GM12875 (cell line): ENCODE results near the gene TVP23A.
"Not testable (repeated sequence)": the region's sequence is repeated elsewhere in the genome, so short reads cannot be mapped to it uniquely, and the experiment has no call there.

Source experiments
- H3K4me3 ChIP-seq: one replicate; pipeline ENCODE4 v1.5.1; 2011; ENCODE audit warnings: low read depth, low read length, control low read depth
- TF ChIP-seq, protein P1 (sequence below): IDR thresholded peaks from 2 replicates; pipeline ENCODE4 v1.5.1; 2011; ENCODE audit warnings: low read depth, mild to moderate bottlenecking, control low read depth, inconsistent platforms, low read length, moderate library complexity, borderline replicate concordance; ENCODE audit not compliant: insufficient read depth

TVP23A gene

GRCh38 chr16:10836174-10836853 is 17.7 kb upstream of the TVP23A start:
- TF ChIP-seq, protein P1, sequence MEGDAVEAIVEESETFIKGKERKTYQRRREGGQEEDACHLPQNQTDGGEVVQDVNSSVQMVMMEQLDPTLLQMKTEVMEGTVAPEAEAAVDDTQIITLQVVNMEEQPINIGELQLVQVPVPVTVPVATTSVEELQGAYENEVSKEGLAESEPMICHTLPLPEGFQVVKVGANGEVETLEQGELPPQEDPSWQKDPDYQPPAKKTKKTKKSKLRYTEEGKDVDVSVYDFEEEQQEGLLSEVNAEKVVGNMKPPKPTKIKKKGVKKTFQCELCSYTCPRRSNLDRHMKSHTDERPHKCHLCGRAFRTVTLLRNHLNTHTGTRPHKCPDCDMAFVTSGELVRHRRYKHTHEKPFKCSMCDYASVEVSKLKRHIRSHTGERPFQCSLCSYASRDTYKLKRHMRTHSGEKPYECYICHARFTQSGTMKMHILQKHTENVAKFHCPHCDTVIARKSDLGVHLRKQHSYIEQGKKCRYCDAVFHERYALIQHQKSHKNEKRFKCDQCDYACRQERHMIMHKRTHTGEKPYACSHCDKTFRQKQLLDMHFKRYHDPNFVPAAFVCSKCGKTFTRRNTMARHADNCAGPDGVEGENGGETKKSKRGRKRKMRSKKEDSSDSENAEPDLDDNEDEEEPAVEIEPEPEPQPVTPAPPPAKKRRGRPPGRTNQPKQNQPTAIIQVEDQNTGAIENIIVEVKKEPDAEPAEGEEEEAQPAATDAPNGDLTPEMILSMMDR: no peak
- no peak overlapping the region for H3K4me3 ChIP-seq

DNA sequence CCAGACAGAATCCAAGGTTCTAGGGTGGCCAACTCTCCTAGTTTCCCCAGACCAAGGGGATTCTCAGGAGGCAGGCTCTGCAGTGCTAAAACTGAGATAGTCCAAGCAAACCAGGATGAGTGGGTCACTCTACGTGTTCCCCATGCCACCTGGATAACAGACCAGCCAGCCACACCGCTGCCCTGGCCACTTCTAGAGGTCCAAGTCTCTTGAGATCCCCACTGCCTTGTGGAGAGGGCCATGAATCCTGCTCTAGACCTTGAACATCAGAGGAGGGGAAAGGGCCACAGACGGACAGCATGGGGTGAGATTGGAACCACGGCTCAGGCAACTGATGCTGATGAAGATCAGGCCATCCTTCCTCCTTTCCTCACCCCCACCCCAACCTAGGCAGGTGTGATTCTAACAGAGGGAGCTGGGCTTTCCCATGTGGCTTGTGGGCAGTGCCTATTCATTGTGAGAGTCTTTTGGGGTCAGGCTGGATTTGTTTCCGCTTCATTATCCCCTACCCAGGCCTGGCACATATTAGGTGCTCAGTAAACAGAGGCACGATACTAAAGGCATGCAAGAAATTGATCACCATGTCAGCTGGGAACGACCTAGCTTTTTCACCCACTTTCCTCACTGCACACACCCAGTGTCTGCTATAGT is 16.8 kb upstream of the TVP23A start:
- TF ChIP-seq, protein P1: no peak
- H3K4me3 ChIP-seq: no peak overlapping the region

DNA sequence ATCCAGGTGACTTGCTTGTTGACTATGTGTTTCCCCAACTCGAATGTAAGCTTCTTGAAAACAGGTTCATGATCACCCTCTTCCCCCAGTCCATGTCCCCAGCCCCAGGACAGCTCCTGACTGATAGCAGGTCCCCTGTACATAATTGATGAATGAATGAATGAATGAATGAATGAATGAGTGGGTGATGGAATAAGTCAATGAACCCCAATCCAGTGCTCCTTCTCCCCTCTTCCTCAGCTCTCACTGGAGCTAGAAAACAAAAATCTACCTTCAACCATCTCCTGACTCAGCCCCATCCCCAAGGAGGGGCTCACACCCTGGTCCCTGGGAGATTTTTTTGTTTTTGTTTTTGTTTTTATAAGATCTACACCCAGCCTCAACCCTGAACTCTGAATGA is 16.2 kb upstream of the TVP23A start:
- no peak overlapping the region for H3K4me3 ChIP-seq
- TF ChIP-seq, protein P1: no peak

GRCh38 chr16:10834130-10834529 is 15.5 kb upstream of the TVP23A start:
- TF ChIP-seq, protein P1: no peak
- H3K4me3 ChIP-seq: no peak overlapping the region

DNA sequence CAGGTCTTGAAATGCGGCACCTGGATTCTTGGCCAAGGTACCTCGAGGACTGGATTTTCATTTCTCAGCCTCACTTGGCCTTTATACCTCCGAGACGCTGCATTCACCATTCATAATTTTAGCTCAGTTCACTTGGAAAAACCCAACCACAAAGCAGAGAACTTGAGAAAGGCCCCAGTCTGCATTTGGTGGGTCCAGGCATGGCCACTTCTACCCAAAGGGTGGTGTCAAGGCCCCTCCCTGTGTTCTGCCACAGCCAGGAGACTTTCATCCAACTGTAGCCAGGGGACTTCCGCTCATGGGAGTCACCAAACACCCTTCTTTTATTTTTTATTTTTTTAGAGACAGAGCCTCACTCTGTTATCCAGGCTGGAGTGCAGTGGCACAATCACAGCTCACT is 14.7 kb upstream of the TVP23A start:
- TF ChIP-seq, protein P1: no peak
- no peak overlapping the region for H3K4me3 ChIP-seq

DNA sequence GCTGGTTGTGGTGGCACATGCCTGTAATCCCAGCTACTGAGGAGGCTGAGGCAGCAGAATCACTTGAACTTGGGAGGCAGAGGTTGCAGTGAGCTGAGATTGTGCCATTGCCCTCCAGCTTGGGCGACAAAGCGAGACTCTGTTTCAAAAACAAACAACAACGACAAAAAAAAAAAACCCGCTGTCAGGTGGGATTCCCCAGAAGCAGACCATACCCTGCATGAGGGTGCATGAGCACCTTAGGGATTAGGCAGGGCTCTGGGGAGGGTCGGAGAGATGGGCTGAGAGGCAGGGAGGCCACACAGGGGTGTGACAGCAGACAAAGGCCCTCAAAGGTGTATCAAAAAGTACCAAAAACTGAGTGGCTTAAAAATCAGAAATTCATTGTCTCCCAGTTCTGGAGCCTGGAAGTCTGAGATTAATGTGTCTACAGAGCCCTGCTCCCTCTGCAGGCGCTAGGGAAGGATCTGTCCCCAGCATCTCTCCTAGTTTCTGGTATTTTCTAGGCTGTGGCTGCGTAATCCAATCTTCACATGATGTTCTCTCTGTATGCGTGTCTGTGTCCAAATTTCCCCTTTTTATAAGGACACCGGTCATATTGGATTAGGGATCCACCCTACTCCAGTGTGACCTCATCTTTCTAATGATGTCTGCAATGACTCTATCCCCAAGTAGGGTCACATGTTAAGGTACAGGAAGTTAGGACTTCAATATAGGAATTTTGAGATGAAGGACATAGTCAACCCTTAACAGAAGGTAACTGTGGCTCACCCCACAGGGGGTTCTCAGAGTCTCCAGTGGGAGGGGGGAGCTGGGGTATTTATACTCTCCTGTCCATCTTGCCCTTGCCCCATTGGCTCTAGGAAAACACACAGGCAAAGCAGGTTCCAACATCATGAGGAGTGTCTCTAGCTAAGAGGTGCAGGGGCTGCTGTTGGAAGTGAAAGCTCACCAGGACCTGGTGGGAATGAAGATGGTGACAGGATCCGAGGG is 13.6 kb upstream of the TVP23A start:
- no peak overlapping the region for H3K4me3 ChIP-seq
- TF ChIP-seq, protein P1: no peak

DNA sequence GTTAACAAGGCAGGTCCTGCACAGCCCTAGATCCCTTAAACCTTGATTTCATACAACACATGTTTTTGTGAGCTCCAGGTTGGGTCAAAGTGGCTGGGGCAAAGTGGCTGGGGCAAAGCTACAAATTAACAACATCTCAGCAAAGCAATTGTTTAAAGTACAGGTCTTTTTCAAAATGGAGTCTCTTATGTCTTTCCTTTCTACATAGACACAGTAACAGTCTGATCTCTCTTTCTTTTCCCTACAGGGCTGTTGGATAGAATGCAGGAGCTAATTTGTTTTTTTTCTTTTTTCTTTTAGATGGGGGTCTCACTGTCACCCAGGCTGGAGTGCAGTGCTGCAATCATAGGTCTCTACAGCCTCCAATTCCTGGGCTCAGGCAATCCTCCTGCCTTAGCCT is 11.6 kb upstream of the TVP23A start:
- not testable (repeated sequence) for H3K4me3 ChIP-seq

GRCh38 chr16:10829390-10830098 is 10.9 kb upstream of the TVP23A start:
- not testable (repeated sequence) for H3K4me3 ChIP-seq
